ENCODE data around the gene TBCCD1. TPM values are rescaled to one million over a fixed set of nuclear protein-coding genes. Genes with fewer than 3 reads are reported as not detected.
A peak's percentile ranks its signal among the peaks of the same experiment; 100 is the strongest.

Gene TBCCD1
- polyA plus RNA-seq, result 11.6 and 13.4 TPM in 2 replicates
- polyA minus RNA-seq, result 17.0 and 19.0 TPM in 2 replicates

- H3K9me2 ChIP-seq (ENCODE audit: insufficient read depth, low read length), result no peaks in the 10 kb centered on the region
Measured at GRCh38 chr3:186567072-186567921, at the start of gene TBCCD1. TBCCD1 (minus strand) TSS chr3:186567339; CDS start chr3:186564329, 3,010 bp downstream.

More at GRCh38 chr3:186567072-186567921, at the start of gene TBCCD1:
- no peaks in the 10 kb centered on the region for H4K20me1 ChIP-seq (ENCODE audit: insufficient read depth)
- TF ChIP-seq RAD21 (conservative IDR thresholded peaks at IDR 0.05) (no peak), POLR2AphosphoS5 (IDR thresholded peaks at IDR 0.05) (peak; percentile 79), REST (IDR thresholded peaks at IDR 0.05; ENCODE audit: borderline replicate concordance) (peak; percentile 79), EZH2 (IDR thresholded peaks at IDR 0.05; ENCODE audit: borderline replicate concordance, insufficient read depth, low read length, poor library complexity, severe bottlenecking) (no peak), EP300 (conservative IDR thresholded peaks at IDR 0.05; ENCODE audit: poor library complexity, severe bottlenecking) (peak; percentile 54), SMC3 (conservative IDR thresholded peaks at IDR 0.05; ENCODE audit: poor library complexity) (peak; percentile 53), TAF1 (IDR thresholded peaks at IDR 0.05; ENCODE audit: low read depth) (peak; percentile 95), CTCF (IDR thresholded peaks at IDR 0.05; ENCODE audit: poor library complexity, severe bottlenecking) (no peak), MXI1 (conservative IDR thresholded peaks at IDR 0.05; ENCODE audit: poor library complexity, severe bottlenecking) (peak; percentile 79)
- H3K9me3 ChIP-seq (ENCODE audit: low read length), result no peaks in the 10 kb centered on the region
- H3F3A ChIP-seq (ENCODE audit: insufficient read depth, low read length, poor library complexity, severe bottlenecking), result no peaks in the 10 kb centered on the region
- H2AFZ ChIP-seq (ENCODE audit: low read depth, low read length), result peak within 1 kb of the TSS; percentile 84
- H3K4me3 ChIP-seq (ENCODE audit: low read length), result peak within 1 kb of the TSS; percentile 88
- peaks cover 15% of the 10 kb centered on the region for H3K79me2 ChIP-seq (replicated peaks; ENCODE audit: insufficient read depth, low read length)
- H3K9ac ChIP-seq (ENCODE audit: low read length), result peak within 1 kb of the TSS; percentile 82
- no peaks in the 10 kb centered on the region for H3K36me3 ChIP-seq (ENCODE audit: insufficient read depth, low read length)
- no peaks in the 10 kb centered on the region for H3K27me3 ChIP-seq (ENCODE audit: insufficient read depth, low read depth, low read length)
- peak within 1 kb of the TSS; percentile 68 for H3K27ac ChIP-seq (ENCODE audit: low read length)
- H3K4me2 ChIP-seq (ENCODE audit: low read length), result peak within 1 kb of the TSS; percentile 83

Data from neural cell (in vitro differentiated cells).